ENCODE results near the gene ATF7IP2. TPM values are rescaled to one million over a fixed set of nuclear protein-coding genes. Genes with fewer than 3 reads are reported as not detected.
"Not testable (repeated sequence)": the region's sequence is repeated elsewhere in the genome, so short reads cannot be mapped to it uniquely, and the experiment has no call there.

Gene ATF7IP2
- total RNA-seq, 1 donor from 2014 or later, result 8.6 TPM

GRCh38 chr16:10412935-10413601 is 27.2 kb downstream of the ATF7IP2 start:
- Mint-ChIP-seq H3K9me3 (ENCODE audit: unreplicated experiment) (peaks cover 34% of the 10 kb centered on the region), H3K36me3 (ENCODE audit: low read depth, unreplicated experiment) (peaks cover 21% of the 10 kb centered on the region)

DNA sequence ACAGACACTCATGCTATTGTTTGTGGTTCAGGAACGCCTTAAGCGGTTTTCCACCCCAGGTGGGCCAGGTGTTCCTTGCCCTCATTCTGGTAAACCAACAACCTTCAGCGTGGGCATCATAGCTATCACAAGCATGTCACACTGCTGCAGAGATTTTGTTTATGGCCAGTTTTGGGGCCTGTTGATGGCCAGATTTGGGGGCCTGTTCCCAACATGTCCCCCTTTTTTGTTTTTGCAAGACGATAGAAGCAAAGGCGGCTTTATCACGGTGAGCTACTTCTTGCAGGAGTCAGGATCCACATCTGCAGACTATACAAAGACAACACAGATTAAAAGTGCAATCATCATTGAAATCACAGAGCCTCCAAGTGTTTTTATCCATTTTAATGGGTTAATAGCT is 32.3 kb downstream of the ATF7IP2 start:
- H3K4me1 ChIP-seq (ENCODE audit: insufficient read depth, low read length); H3K27ac ChIP-seq (ENCODE audit: low read depth, low read length); H3K27me3 ChIP-seq (ENCODE audit: insufficient read depth, low read length); H3K27me3 Mint-ChIP-seq (ENCODE audit: low read depth, unreplicated experiment); H3K4me3 Mint-ChIP-seq (ENCODE audit: unreplicated experiment); H3K36me3 ChIP-seq (ENCODE audit: insufficient read depth, low read length); H3K27ac Mint-ChIP-seq (ENCODE audit: unreplicated experiment); H3K9ac ChIP-seq (ENCODE audit: low read length); H3K79me2 ChIP-seq (ENCODE audit: insufficient read depth, low read length); FAIRE-seq; H3K4me3 ChIP-seq (ENCODE audit: insufficient read depth, low read depth, low read length); H4K20me1 ChIP-seq (ENCODE audit: insufficient read depth, low read length); DNase-seq (ENCODE audit: low read depth); H3K4me2 ChIP-seq (ENCODE audit: low read length); H3K9me3 ChIP-seq (ENCODE audit: insufficient read depth, low read depth, low read length); H2AFZ ChIP-seq (ENCODE audit: low read depth, low read length); H3K4me1 Mint-ChIP-seq (ENCODE audit: low read depth, unreplicated experiment): not testable (repeated sequence)
- peaks cover 22% of the 10 kb centered on the region for H3K36me3 Mint-ChIP-seq (ENCODE audit: low read depth, unreplicated experiment)
- peaks cover 25% of the 10 kb centered on the region for H3K9me3 Mint-ChIP-seq (ENCODE audit: unreplicated experiment)

More at GRCh38 chr16:10412935-10413601, 27.2 kb downstream of the ATF7IP2 start:
- Mint-ChIP-seq H3K27me3 (ENCODE audit: low read depth, unreplicated experiment) (no peaks in the 10 kb centered on the region), H3K4me3 (ENCODE audit: unreplicated experiment) (no peak overlapping the region), H3K27ac (ENCODE audit: unreplicated experiment) (no peak overlapping the region), H3K4me1 (ENCODE audit: low read depth, unreplicated experiment) (no peaks in the 10 kb centered on the region)
- H3K4me3 ChIP-seq (ENCODE audit: insufficient read depth, low read depth, low read length), result no peak overlapping the region
- no peak for TF ChIP-seq CTCF (IDR thresholded peaks at IDR 0.05; ENCODE audit: insufficient read depth, low read depth, low read length)
- no peak for TF ChIP-seq EZH2 (IDR thresholded peaks at IDR 0.05; ENCODE audit: insufficient read depth, low read length)
- no peak overlapping the region for H3K4me2 ChIP-seq (ENCODE audit: low read length)
- H3K79me2 ChIP-seq (ENCODE audit: insufficient read depth, low read length), result peaks cover 4% of the 10 kb centered on the region
- no peaks in the 10 kb centered on the region for H3K36me3 ChIP-seq (ENCODE audit: insufficient read depth, low read length)
- FAIRE-seq (no peak), DNase-seq (ENCODE audit: low read depth) (no peak)
- no peak overlapping the region for H3K27ac ChIP-seq (ENCODE audit: low read depth, low read length)
- no peaks in the 10 kb centered on the region for H3K27me3 ChIP-seq (ENCODE audit: insufficient read depth, low read length)
- H4K20me1 ChIP-seq (ENCODE audit: insufficient read depth, low read length), result no peaks in the 10 kb centered on the region
- H2AFZ ChIP-seq (ENCODE audit: low read depth, low read length), result no peak overlapping the region
- H3K4me1 ChIP-seq (ENCODE audit: insufficient read depth, low read length), result no peaks in the 10 kb centered on the region
- H3K9me3 ChIP-seq (ENCODE audit: insufficient read depth, low read depth, low read length), result peaks cover 14% of the 10 kb centered on the region
- no peak overlapping the region for H3K9ac ChIP-seq (ENCODE audit: low read length)

DNA sequence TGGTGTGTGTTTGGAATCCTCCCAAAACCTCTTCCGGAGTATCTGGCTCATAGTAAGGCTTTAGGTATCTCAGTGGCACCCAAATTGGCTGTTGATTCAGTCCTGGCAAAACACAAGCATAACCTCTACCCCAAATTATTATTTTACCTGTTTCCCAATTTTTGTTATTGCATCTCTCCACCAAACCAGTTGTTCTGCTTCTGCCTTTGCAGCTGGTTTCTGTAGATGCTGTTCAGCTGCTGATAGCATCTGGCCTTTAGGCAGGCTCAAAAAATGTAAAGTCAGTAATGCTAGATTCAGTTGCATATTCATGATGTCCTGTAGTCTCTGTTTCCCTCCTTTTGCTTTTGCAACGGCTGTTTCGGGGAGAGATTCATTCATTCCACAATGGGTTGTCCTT is 33.8 kb downstream of the ATF7IP2 start:
- no peaks in the 10 kb centered on the region for H3K4me1 Mint-ChIP-seq (ENCODE audit: low read depth, unreplicated experiment)
- peaks cover 23% of the 10 kb centered on the region for H3K9me3 Mint-ChIP-seq (ENCODE audit: unreplicated experiment)
- Histone ChIP-seq H3K4me2 (ENCODE audit: low read length) (no peak overlapping the region), H2AFZ (ENCODE audit: low read depth, low read length) (no peak overlapping the region), H3K79me2 (ENCODE audit: insufficient read depth, low read length) (no peaks in the 10 kb centered on the region), H3K27me3 (ENCODE audit: insufficient read depth, low read length) (no peaks in the 10 kb centered on the region), H3K4me3 (ENCODE audit: insufficient read depth, low read depth, low read length) (no peak overlapping the region), H3K4me1 (ENCODE audit: insufficient read depth, low read length) (no peaks in the 10 kb centered on the region), H3K27ac (ENCODE audit: low read depth, low read length) (no peak overlapping the region), H3K9ac (ENCODE audit: low read length) (no peak overlapping the region), H4K20me1 (ENCODE audit: insufficient read depth, low read length) (no peaks in the 10 kb centered on the region), H3K36me3 (ENCODE audit: insufficient read depth, low read length) (no peaks in the 10 kb centered on the region), H3K9me3 (ENCODE audit: insufficient read depth, low read depth, low read length) (peaks cover 4% of the 10 kb centered on the region)
- no peak overlapping the region for H3K27ac Mint-ChIP-seq (ENCODE audit: unreplicated experiment)
- DNase-seq (ENCODE audit: low read depth) (no peak), FAIRE-seq (no peak)
- peaks cover 21% of the 10 kb centered on the region for H3K36me3 Mint-ChIP-seq (ENCODE audit: low read depth, unreplicated experiment)
- no peak for TF ChIP-seq CTCF (IDR thresholded peaks at IDR 0.05; ENCODE audit: insufficient read depth, low read depth, low read length)
- no peak for TF ChIP-seq EZH2 (IDR thresholded peaks at IDR 0.05; ENCODE audit: insufficient read depth, low read length)
- H3K4me3 Mint-ChIP-seq (ENCODE audit: unreplicated experiment), result no peak overlapping the region
- H3K27me3 Mint-ChIP-seq (ENCODE audit: low read depth, unreplicated experiment), result no peaks in the 10 kb centered on the region
